CD4-positive, alpha-beta T cell treated with Interleukin-21 for 1 hour (primary cell): Measurements from ENCODE around the gene ACLY.

ENCODE experiments used
- DNase-seq: peaks from one replicate; pipeline ENCODE4 v3.0.0-alpha.2; 2020

Gene ACLY

GRCh38 chr17:41823580-41823979 is 95.2 kb downstream of the ACLY start:
- no peak for DNase-seq

GRCh38 chr17:41823141-41823524 is 95.6 kb downstream of the ACLY start:
- DNase-seq, result no peak

DNA sequence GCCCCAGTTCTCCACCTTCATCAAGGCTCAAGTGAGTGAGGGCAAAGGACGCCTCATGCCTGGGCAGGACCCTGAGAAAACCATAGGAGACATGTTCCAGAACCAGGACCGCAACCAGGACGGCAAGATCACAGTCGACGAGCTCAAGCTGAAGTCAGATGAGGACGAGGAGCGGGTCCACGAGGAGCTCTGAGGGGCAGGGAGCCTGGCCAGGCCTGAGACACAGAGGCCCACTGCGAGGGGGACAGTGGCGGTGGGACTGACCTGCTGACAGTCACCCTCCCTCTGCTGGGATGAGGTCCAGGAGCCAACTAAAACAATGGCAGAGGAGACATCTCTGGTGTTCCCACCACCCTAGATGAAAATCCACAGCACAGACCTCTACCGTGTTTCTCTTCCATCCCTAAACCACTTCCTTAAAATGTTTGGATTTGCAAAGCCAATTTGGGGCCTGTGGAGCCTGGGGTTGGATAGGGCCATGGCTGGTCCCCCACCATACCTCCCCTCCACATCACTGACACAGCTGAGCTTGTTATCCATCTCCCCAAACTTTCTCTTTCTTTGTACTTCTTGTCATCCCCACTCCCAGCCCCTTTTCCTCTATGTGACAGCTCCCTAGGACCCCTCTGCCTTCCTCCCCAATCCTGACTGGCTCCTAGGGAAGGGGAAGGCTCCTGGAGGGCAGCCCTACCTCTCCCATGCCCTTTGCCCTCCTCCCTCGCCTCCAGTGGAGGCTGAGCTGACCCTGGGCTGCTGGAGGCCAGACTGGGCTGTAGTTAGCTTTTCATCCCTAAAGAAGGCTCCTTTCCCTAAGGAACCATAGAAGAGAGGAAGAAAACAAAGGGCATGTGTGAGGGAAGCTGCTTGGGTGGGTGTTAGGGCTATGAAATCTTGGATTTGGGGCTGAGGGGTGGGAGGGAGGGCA is 96.3 kb downstream of the ACLY start:
- no peak for DNase-seq

GRCh38 chr17:41821776-41822175 is 97.0 kb downstream of the ACLY start:
- no peak for DNase-seq

GRCh38 chr17:41818024-41818423 is 100.7 kb downstream of the ACLY start:
- no peak for DNase-seq
